Measurements from ENCODE around the gene DRAM2. TPM values are rescaled to one million over a fixed set of nuclear protein-coding genes. Genes with fewer than 3 reads are reported as not detected.

Gene DRAM2
- total and polyA plus RNA-seq, 2 of the 13 experiments (the other 11 are each of a cell fraction or from before 2014, with no cell fraction given): 33.2 to 123 TPM

GRCh38 chr1:111163363-111163762 is 23.5 kb upstream of the DRAM2 start:
- no peaks in the 10 kb centered on the region for H3K79me2 ChIP-seq (ENCODE audit: insufficient read depth, low read length)
- no peaks in the 10 kb centered on the region for H3K4me1 ChIP-seq (ENCODE audit: insufficient read depth, low read length)
- H3K4me3 ChIP-seq (replicated peaks in 1 of 3; ENCODE audit: insufficient read depth in 1 of 3, low read depth in 2 of 3, low read length in 3 of 3): no peak overlapping the region
- H3K9ac ChIP-seq (ENCODE audit: insufficient read depth, low read depth, low read length): no peak overlapping the region
- intact Hi-C loops (cut with micrococcal nuclease; ENCODE audit: unreplicated experiment): no loop called here
- in situ Hi-C loops (cut with HindIII; ENCODE audit: extremely low pct_ligation_motif_present, low pct_unique_long_range_greater_than_20kb): no loop called here
- ChIA-PET CTCF (ENCODE audit: low intra/inter-chr PET ratio, low total read pairs) (no interaction called here), POLR2A (no interaction called here)
- H3K36me3 ChIP-seq (replicated peaks in 1 of 2; ENCODE audit: control insufficient read depth in 1 of 2, insufficient read depth in 2 of 2, low read length in 2 of 2): peaks cover 6 to 57% of the 10 kb centered on the region in 2 experiments
- FAIRE-seq: no peak
- no peak overlapping the region for H3K27ac ChIP-seq (ENCODE audit: extremely low read length, insufficient read depth, low read length)
- DNase-seq (ENCODE audit: low spot score): no peak
- 96% methylated on average over 4 of the region's 4 CpGs for WGBS (ENCODE audit: low lambda C conversion rate)
- H3K9me3 ChIP-seq (ENCODE audit: low read length): no peaks in the 10 kb centered on the region
- ATAC-seq: no peak
- BruUV-seq (replicated peaks): no TSS peak
- no peaks in the 10 kb centered on the region for H3K27me3 ChIP-seq (ENCODE audit: control insufficient read depth in 1 of 2, insufficient read depth in 2 of 2, low read length in 2 of 2)
- H4K20me1 ChIP-seq (ENCODE audit: insufficient read depth, low read length): no peaks in the 10 kb centered on the region
- H3K4me2 ChIP-seq (ENCODE audit: low read depth, low read length): no peak overlapping the region
- H2AFZ ChIP-seq (ENCODE audit: low read length): no peak overlapping the region
- TF ChIP-seq ZNF556 (CRISPR knock-in tag; IDR thresholded peaks at IDR 0.05; ENCODE audit: borderline replicate concordance) (no peak), SOX6 (IDR thresholded peaks at IDR 0.05) (no peak), SOX6 (CRISPR knock-in tag; IDR thresholded peaks at IDR 0.05) (no peak), MED1 (CRISPR knock-in tag; IDR thresholded peaks at IDR 0.05) (no peak)

GRCh38 chr1:111162488-111162880 is 22.6 kb upstream of the DRAM2 start:
- H3K9me3 ChIP-seq (ENCODE audit: low read length): no peaks in the 10 kb centered on the region
- H3K36me3 ChIP-seq (replicated peaks in 1 of 2; ENCODE audit: control insufficient read depth in 1 of 2, insufficient read depth in 2 of 2, low read length in 2 of 2): peaks cover 4 to 51% of the 10 kb centered on the region in 2 experiments
- no peak overlapping the region for H3K27ac ChIP-seq (ENCODE audit: extremely low read length, insufficient read depth, low read length)
- H3K4me3 ChIP-seq (replicated peaks in 1 of 3; ENCODE audit: insufficient read depth in 1 of 3, low read depth in 2 of 3, low read length in 3 of 3): no peak overlapping the region
- H3K79me2 ChIP-seq (ENCODE audit: insufficient read depth, low read length): no peaks in the 10 kb centered on the region
- FAIRE-seq (no peak), ATAC-seq (no peak), DNase-seq (ENCODE audit: low spot score) (no peak)
- POLR2A ChIA-PET: no interaction called here
- TF ChIP-seq RFXANK (CRISPR knock-in tag; IDR thresholded peaks at IDR 0.05) (no peak), SUZ12 (IDR thresholded peaks at IDR 0.05; ENCODE audit: low read depth, low read length) (no peak), SMAD1 (CRISPR knock-in tag; IDR thresholded peaks at IDR 0.05; ENCODE audit: borderline replicate concordance, low read depth) (no peak), ZNF768 (CRISPR knock-in tag; IDR thresholded peaks at IDR 0.05) (no peak), KDM5A (IDR thresholded peaks at IDR 0.05; ENCODE audit: borderline replicate concordance, low read length) (no peak), ZBED4 (CRISPR knock-in tag; IDR thresholded peaks at IDR 0.05; ENCODE audit: borderline replicate concordance) (no peak), E2F5 (CRISPR knock-in tag; conservative IDR thresholded peaks at IDR 0.05) (no peak)
- TF ChIP-seq, protein P1, sequence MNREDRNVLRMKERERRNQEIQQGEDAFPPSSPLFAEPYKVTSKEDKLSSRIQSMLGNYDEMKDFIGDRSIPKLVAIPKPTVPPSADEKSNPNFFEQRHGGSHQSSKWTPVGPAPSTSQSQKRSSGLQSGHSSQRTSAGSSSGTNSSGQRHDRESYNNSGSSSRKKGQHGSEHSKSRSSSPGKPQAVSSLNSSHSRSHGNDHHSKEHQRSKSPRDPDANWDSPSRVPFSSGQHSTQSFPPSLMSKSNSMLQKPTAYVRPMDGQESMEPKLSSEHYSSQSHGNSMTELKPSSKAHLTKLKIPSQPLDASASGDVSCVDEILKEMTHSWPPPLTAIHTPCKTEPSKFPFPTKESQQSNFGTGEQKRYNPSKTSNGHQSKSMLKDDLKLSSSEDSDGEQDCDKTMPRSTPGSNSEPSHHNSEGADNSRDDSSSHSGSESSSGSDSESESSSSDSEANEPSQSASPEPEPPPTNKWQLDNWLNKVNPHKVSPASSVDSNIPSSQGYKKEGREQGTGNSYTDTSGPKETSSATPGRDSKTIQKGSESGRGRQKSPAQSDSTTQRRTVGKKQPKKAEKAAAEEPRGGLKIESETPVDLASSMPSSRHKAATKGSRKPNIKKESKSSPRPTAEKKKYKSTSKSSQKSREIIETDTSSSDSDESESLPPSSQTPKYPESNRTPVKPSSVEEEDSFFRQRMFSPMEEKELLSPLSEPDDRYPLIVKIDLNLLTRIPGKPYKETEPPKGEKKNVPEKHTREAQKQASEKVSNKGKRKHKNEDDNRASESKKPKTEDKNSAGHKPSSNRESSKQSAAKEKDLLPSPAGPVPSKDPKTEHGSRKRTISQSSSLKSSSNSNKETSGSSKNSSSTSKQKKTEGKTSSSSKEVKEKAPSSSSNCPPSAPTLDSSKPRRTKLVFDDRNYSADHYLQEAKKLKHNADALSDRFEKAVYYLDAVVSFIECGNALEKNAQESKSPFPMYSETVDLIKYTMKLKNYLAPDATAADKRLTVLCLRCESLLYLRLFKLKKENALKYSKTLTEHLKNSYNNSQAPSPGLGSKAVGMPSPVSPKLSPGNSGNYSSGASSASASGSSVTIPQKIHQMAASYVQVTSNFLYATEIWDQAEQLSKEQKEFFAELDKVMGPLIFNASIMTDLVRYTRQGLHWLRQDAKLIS (CRISPR knock-in tag; IDR thresholded peaks at IDR 0.05): no peak
- intact Hi-C loops (cut with micrococcal nuclease; ENCODE audit: unreplicated experiment) (no loop called here), in situ Hi-C loops (cut with HindIII; ENCODE audit: extremely low pct_ligation_motif_present, low pct_unique_long_range_greater_than_20kb) (no loop called here)
- CTCF ChIA-PET (ENCODE audit: low intra/inter-chr PET ratio, low total read pairs): no interaction called here
- H3K4me2 ChIP-seq (ENCODE audit: low read depth, low read length): no peak overlapping the region
- H2AFZ ChIP-seq (ENCODE audit: low read length): no peak overlapping the region
- WGBS (ENCODE audit: low lambda C conversion rate): 97% methylated on average over 2 of the region's 2 CpGs
- BruUV-seq (replicated peaks): TSS peak; percentile 21
- no peaks in the 10 kb centered on the region for H3K4me1 ChIP-seq (ENCODE audit: insufficient read depth, low read length)
- H4K20me1 ChIP-seq (ENCODE audit: insufficient read depth, low read length): no peaks in the 10 kb centered on the region
- H3K27me3 ChIP-seq (ENCODE audit: control insufficient read depth in 1 of 2, insufficient read depth in 2 of 2, low read length in 2 of 2): no peaks in the 10 kb centered on the region
- no peak overlapping the region for H3K9ac ChIP-seq (ENCODE audit: insufficient read depth, low read depth, low read length)
